Measurements from ENCODE around the gene TOM1L2. TPM values are rescaled to one million over a fixed set of nuclear protein-coding genes. Genes with fewer than 3 reads are reported as not detected.

TOM1L2 gene
- total RNA-seq (10 to 100 TPM; 20.3 to 28.2 (median 22.2) TPM), polyA plus RNA-seq (10 to 100 TPM; 21.7 to 26.2 TPM)

- Histone ChIP-seq H3K9me3 (no peaks in the 10 kb centered on the region), H3K27ac (peak within 1 kb of the TSS; percentile 92 to 97 (median 95)), H3K36me3 (no peaks in the 10 kb centered on the region), H3K4me3 (peak within 1 kb of the TSS; percentile 82 to 93 (median 90)), H3K27me3 (no peaks in the 10 kb centered on the region), H3K4me1 (peaks cover 5 to 14% (median 12%) of the 10 kb centered on the region in 3 donors)
- FAIRE-seq (peak; percentile 99), ATAC-seq (peak; percentile 93 to 97 (median 94)), DNase-seq (peak; percentile 98 to 100 (median 100))
- TF ChIP-seq, protein P1, sequence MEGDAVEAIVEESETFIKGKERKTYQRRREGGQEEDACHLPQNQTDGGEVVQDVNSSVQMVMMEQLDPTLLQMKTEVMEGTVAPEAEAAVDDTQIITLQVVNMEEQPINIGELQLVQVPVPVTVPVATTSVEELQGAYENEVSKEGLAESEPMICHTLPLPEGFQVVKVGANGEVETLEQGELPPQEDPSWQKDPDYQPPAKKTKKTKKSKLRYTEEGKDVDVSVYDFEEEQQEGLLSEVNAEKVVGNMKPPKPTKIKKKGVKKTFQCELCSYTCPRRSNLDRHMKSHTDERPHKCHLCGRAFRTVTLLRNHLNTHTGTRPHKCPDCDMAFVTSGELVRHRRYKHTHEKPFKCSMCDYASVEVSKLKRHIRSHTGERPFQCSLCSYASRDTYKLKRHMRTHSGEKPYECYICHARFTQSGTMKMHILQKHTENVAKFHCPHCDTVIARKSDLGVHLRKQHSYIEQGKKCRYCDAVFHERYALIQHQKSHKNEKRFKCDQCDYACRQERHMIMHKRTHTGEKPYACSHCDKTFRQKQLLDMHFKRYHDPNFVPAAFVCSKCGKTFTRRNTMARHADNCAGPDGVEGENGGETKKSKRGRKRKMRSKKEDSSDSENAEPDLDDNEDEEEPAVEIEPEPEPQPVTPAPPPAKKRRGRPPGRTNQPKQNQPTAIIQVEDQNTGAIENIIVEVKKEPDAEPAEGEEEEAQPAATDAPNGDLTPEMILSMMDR (IDR thresholded peaks at IDR 0.05): peak in 2 of 4 donors; percentile 5 to 9
- WGBS, 2 donors: 0 to 1% methylated on average over 52 to 59 of the region's 59 CpGs
- intact Hi-C loops (cut with DNase I): no loop called here
These were observed at the start of gene TOM1L2, which contains the start of gene DRC3 for GRCh38 chr17:17972126-17972951. TOM1L2 (minus strand) TSS chr17:17972400; CDS start chr17:17972313, 87 bp downstream. DRC3 (plus strand) TSS chr17:17972862; CDS start chr17:17977599, 4,737 bp downstream.

DNA sequence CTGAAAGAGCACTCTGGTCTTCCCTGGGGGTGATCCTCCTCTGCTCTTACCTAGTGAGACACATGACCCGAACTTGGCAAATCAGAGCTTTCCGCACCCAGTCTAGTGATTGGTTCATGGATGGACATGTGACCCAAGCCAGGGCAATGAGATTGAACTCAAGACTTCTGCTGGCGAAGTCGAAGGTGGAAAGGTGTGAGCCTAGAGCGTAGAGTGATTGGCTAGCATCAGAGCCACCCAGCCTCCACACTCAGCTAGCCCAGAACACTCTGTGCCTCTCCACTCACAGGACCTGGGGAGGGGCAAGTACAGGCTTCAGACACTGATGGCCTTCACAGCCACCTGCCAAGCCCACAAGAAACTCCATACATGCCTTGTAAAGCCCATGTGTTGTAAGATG, 49.2 kb upstream of the TOM1L2 start:
- 95 to 99% methylated on average over 5 of the region's 5 CpGs for WGBS, 2 donors
- no peak for FAIRE-seq
- intact Hi-C loops (cut with DNase I): loop anchor here in 1 of 3 donors (10.0 kb wide), 1 partner anchor 137 kb away; no protein-coding TSS in a partner anchor

DNA sequence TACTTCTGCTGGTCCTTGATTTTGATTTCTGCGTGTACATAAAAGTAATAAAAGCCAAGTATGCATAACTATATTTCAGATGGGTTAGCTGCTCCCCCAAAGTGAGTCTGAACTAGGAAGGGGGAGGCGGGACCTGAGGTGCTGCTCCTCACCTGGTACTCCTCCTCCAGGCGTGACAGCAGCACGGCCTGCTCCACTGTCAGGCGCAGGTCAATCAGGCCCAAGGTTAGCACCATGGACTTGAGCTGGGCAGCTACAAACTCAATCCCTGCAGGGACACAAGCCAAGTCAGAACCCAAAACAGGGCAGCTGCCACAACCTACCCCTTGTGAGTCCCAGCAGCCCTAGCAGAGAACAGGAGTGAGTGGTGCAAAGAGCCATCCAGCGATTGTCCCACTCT, 48.8 kb upstream of the TOM1L2 start:
- Histone ChIP-seq H3K27me3 (no peaks in the 10 kb centered on the region), H3K4me3 (no peak overlapping the region), H3K27ac (no peak overlapping the region), H3K36me3 (no peaks in the 10 kb centered on the region), H3K4me1 (peaks cover 8 to 9% (median 8%) of the 10 kb centered on the region in 3 donors), H3K9me3 (no peaks in the 10 kb centered on the region)
- DNase-seq (no peak), ATAC-seq (no peak), FAIRE-seq (no peak)
- intact Hi-C loops (cut with DNase I): loop anchor here in 1 of 3 donors (10.0 kb wide), 1 partner anchor 136 kb away; no protein-coding TSS in a partner anchor
- TF ChIP-seq, protein P1 (IDR thresholded peaks at IDR 0.05): no peak
- 92 to 95% methylated on average over 6 of the region's 6 CpGs for WGBS, 2 donors

More for the DNA sequence above, 49.2 kb upstream of the TOM1L2 start:
- TF ChIP-seq, protein P1 (IDR thresholded peaks at IDR 0.05): no peak
- ATAC-seq (no peak), DNase-seq (no peak)
- Histone ChIP-seq H3K36me3 (no peaks in the 10 kb centered on the region), H3K27ac (no peak overlapping the region), H3K4me3 (no peak overlapping the region), H3K9me3 (no peaks in the 10 kb centered on the region), H3K27me3 (no peaks in the 10 kb centered on the region), H3K4me1 (peaks cover 8 to 9% (median 8%) of the 10 kb centered on the region in 3 donors)

DNA sequence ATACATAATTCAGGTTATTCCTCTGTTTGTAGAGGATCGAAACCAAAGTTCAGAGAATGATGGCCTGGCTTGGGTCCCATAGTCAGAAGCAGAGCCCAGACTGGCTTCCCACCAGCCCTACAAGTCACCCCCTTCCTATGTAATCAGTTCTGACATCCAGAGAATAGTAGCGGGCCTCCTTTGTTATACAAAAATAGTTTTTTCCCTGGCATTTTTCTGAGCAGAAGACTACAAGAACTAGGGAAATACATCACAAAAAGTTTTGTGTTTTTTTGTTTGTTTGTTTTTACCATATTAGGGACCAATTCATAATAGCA, 47.6 kb upstream of the TOM1L2 start:
- WGBS, 2 donors: 71 to 78% methylated on average over 2 of the region's 2 CpGs
- intact Hi-C loops (cut with DNase I): loop anchor here in 1 of 3 donors (10.0 kb wide), 1 partner anchor 135 kb away; no protein-coding TSS in a partner anchor
- ATAC-seq (no peak), FAIRE-seq (no peak), DNase-seq (no peak)
- Histone ChIP-seq H3K27me3 (no peaks in the 10 kb centered on the region), H3K27ac (no peak overlapping the region), H3K4me3 (no peak overlapping the region), H3K9me3 (no peaks in the 10 kb centered on the region), H3K36me3 (no peaks in the 10 kb centered on the region), H3K4me1 (peaks cover 8 to 9% (median 8%) of the 10 kb centered on the region in 3 donors)
- TF ChIP-seq, protein P1 (IDR thresholded peaks at IDR 0.05): no peak
